ENCODE measurements around the gene CDH4.

CDH4 gene

GRCh38 chr20:61534346-61534745, 282.3 kb downstream of the CDH4 start:
- no peaks in the 10 kb centered on the region for H3K27me3 ChIP-seq (ENCODE audit: insufficient read depth, poor library complexity, severe bottlenecking)
- no peak overlapping the region for H3K4me3 ChIP-seq (replicated peaks; ENCODE audit: insufficient read depth, low read length)
- no peak for DNase-seq (ENCODE audit: low read depth in 1 of 2, low spot score in 1 of 2)
- TF ChIP-seq POLR2AphosphoS5 (IDR thresholded peaks at IDR 0.05; ENCODE audit: low read depth) (no peak), SPI1 (IDR thresholded peaks at IDR 0.05; ENCODE audit: borderline replicate concordance, low read depth) (no peak), GABPA (IDR thresholded peaks at IDR 0.05; ENCODE audit: low read depth) (no peak), REST (IDR thresholded peaks at IDR 0.05; ENCODE audit: insufficient replicate concordance, low read depth) (no peak), CTCF (IDR thresholded peaks at IDR 0.05; ENCODE audit: insufficient read depth, low read length) (no peak)
- H3K27ac ChIP-seq (replicated peaks) = no peak overlapping the region

GRCh38 chr20:61535091-61535490, 283.0 kb downstream of the CDH4 start:
- no peak for DNase-seq (ENCODE audit: low read depth in 1 of 2, low spot score in 1 of 2)
- Histone ChIP-seq H3K4me3 (replicated peaks; ENCODE audit: insufficient read depth, low read length) (no peak overlapping the region), H3K27me3 (ENCODE audit: insufficient read depth, poor library complexity, severe bottlenecking) (no peaks in the 10 kb centered on the region), H3K27ac (replicated peaks) (no peak overlapping the region)
- TF ChIP-seq SPI1 (IDR thresholded peaks at IDR 0.05; ENCODE audit: borderline replicate concordance, low read depth) (no peak), POLR2AphosphoS5 (IDR thresholded peaks at IDR 0.05; ENCODE audit: low read depth) (no peak), CTCF (IDR thresholded peaks at IDR 0.05; ENCODE audit: insufficient read depth, low read length) (no peak), REST (IDR thresholded peaks at IDR 0.05; ENCODE audit: insufficient replicate concordance, low read depth) (no peak), GABPA (IDR thresholded peaks at IDR 0.05; ENCODE audit: low read depth) (no peak)

- H3K27ac ChIP-seq (replicated peaks) = no peak overlapping the region
- H3K4me3 ChIP-seq (replicated peaks; ENCODE audit: insufficient read depth, low read length) = no peak overlapping the region
- no peaks in the 10 kb centered on the region for H3K27me3 ChIP-seq (ENCODE audit: insufficient read depth, poor library complexity, severe bottlenecking)
- TF ChIP-seq POLR2AphosphoS5 (IDR thresholded peaks at IDR 0.05; ENCODE audit: low read depth) (no peak), GABPA (IDR thresholded peaks at IDR 0.05; ENCODE audit: low read depth) (no peak), CTCF (IDR thresholded peaks at IDR 0.05; ENCODE audit: insufficient read depth, low read length) (no peak), REST (IDR thresholded peaks at IDR 0.05; ENCODE audit: insufficient replicate concordance, low read depth) (no peak), SPI1 (IDR thresholded peaks at IDR 0.05; ENCODE audit: borderline replicate concordance, low read depth) (no peak)
- DNase-seq (ENCODE audit: low read depth in 1 of 2, low spot score in 1 of 2) = no peak
These were observed 283.5 kb downstream of the CDH4 start for GRCh38 chr20:61535536-61535935.
